ENCODE measurements around the gene ANAPC4. TPM values are rescaled to one million over a fixed set of nuclear protein-coding genes. Genes with fewer than 3 reads are reported as not detected.

ANAPC4 gene
- total RNA-seq, 4 donors from 2014 or later, result 30.0 to 68.4 (median 32.6) TPM

- intact Hi-C loops (cut with DNase I), result no loop called here
- H3K9me3 ChIP-seq, result no peaks in the 10 kb centered on the region
- H3K27ac ChIP-seq, result no peak overlapping the region
- H3K4me3 ChIP-seq (replicated peaks in 1 of 3), result no peak overlapping the region
- no peaks in the 10 kb centered on the region for H3K27me3 ChIP-seq
- no peaks in the 10 kb centered on the region for H3K4me1 ChIP-seq
- 97 to 98% methylated on average over 3 of the region's 3 CpGs for WGBS, 2 donors
- peaks cover 29 to 49% of the 10 kb centered on the region in 2 donors for H3K36me3 ChIP-seq
- no peak for DNase-seq
- TF ChIP-seq POLR2A (IDR thresholded peaks at IDR 0.05), result no peak
These were observed 20.2 kb downstream of the ANAPC4 start for GRCh38 chr4:25397305-25397704.

- no peak overlapping the region for H3K4me3 ChIP-seq (replicated peaks in 1 of 3)
- 89 to 90% methylated on average over 4 of the region's 4 CpGs for WGBS, 2 donors
- no peak for DNase-seq
- H3K4me1 ChIP-seq, result no peaks in the 10 kb centered on the region
- intact Hi-C loops (cut with DNase I), result no loop called here
- TF ChIP-seq POLR2A (IDR thresholded peaks at IDR 0.05) (no peak), CTCF (IDR thresholded peaks at IDR 0.05) (no peak)
- H3K36me3 ChIP-seq, result peaks cover 32 to 42% of the 10 kb centered on the region in 2 donors
- no peaks in the 10 kb centered on the region for H3K9me3 ChIP-seq
- H3K27ac ChIP-seq, result no peak overlapping the region
- H3K27me3 ChIP-seq, result no peaks in the 10 kb centered on the region
These were observed 22.4 kb downstream of the ANAPC4 start for GRCh38 chr4:25399510-25399909.

DNA sequence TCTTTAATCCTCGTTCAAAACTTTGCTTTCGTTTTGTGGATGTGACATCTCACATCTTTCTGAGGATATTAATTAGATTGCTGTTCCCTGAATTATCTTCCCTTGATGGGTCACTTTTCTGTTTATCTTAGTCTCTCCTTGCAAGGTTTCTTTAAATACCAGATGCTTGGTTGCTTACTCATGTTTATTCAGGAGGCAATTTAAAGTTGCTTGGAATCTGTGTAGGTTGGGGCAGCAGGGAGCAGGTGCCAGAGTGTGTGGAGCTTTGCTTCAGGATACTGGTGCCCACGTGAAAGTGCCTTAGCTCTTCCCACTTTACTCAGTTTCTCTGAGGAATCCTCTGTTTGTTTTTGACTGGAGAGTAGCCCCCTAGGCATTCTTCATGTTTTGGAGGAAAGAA lies 24.0 kb downstream of the ANAPC4 start:
- Histone ChIP-seq H3K27ac (no peak overlapping the region), H3K9me3 (no peaks in the 10 kb centered on the region), H3K27me3 (no peaks in the 10 kb centered on the region), H3K4me1 (no peaks in the 10 kb centered on the region), H3K36me3 (peaks cover 35 to 38% of the 10 kb centered on the region in 2 donors), H3K4me3 (replicated peaks in 1 of 3) (no peak overlapping the region)
- no peak for DNase-seq
- WGBS, 2 donors, result 82 to 86% methylated on average over 3 of the region's 3 CpGs
- TF ChIP-seq CTCF (IDR thresholded peaks at IDR 0.05) (no peak), POLR2A (IDR thresholded peaks at IDR 0.05) (no peak)
- intact Hi-C loops (cut with DNase I), result no loop called here

- no peaks in the 10 kb centered on the region for H3K4me1 ChIP-seq
- DNase-seq, result no peak
- 93 to 94% methylated on average over 1 of the region's 1 CpG for WGBS, 2 donors
- H3K9me3 ChIP-seq, result no peaks in the 10 kb centered on the region
- no peaks in the 10 kb centered on the region for H3K27me3 ChIP-seq
- H3K4me3 ChIP-seq (replicated peaks in 1 of 3), result no peak overlapping the region
- TF ChIP-seq POLR2A (IDR thresholded peaks at IDR 0.05) (no peak), CTCF (IDR thresholded peaks at IDR 0.05) (no peak)
- H3K27ac ChIP-seq, result no peak overlapping the region
- intact Hi-C loops (cut with DNase I), result no loop called here
- H3K36me3 ChIP-seq, result peaks cover 25 to 36% of the 10 kb centered on the region in 2 donors
These were observed 25.5 kb downstream of the ANAPC4 start for GRCh38 chr4:25402521-25402920.

GRCh38 chr4:25403699-25404098 lies 26.6 kb downstream of the ANAPC4 start:
- H3K36me3 ChIP-seq, result peaks cover 22 to 42% of the 10 kb centered on the region in 2 donors
- H3K9me3 ChIP-seq, result no peaks in the 10 kb centered on the region
- H3K4me3 ChIP-seq (replicated peaks in 1 of 3), result no peak overlapping the region
- no peak overlapping the region for H3K27ac ChIP-seq
- H3K4me1 ChIP-seq, result no peaks in the 10 kb centered on the region
- no peaks in the 10 kb centered on the region for H3K27me3 ChIP-seq
- DNase-seq, result no peak
- TF ChIP-seq POLR2A (IDR thresholded peaks at IDR 0.05) (no peak), CTCF (IDR thresholded peaks at IDR 0.05) (no peak)
- intact Hi-C loops (cut with DNase I), result no loop called here

GRCh38 chr4:25405453-25405852 lies 28.4 kb downstream of the ANAPC4 start:
- H3K4me1 ChIP-seq, result no peaks in the 10 kb centered on the region
- no peak overlapping the region for H3K4me3 ChIP-seq (replicated peaks in 1 of 3)
- no peak for DNase-seq
- no peak overlapping the region for H3K27ac ChIP-seq
- no peak for TF ChIP-seq POLR2A (IDR thresholded peaks at IDR 0.05)
- TF ChIP-seq CTCF (IDR thresholded peaks at IDR 0.05), result no peak
- 77 to 86% methylated on average over 2 of the region's 2 CpGs for WGBS, 2 donors
- H3K27me3 ChIP-seq, result no peaks in the 10 kb centered on the region
- no peaks in the 10 kb centered on the region for H3K9me3 ChIP-seq
- H3K36me3 ChIP-seq, result peaks cover 33 to 51% of the 10 kb centered on the region in 2 donors
- intact Hi-C loops (cut with DNase I), result no loop called here
